Measurements from ENCODE around the gene MGLL. TPM values are rescaled to one million over a fixed set of nuclear protein-coding genes. Genes with fewer than 3 reads are reported as not detected.

Gene MGLL
- total RNA-seq, 1 experiment from 2014 or later = 12.6 TPM

GRCh38 chr3:127748754-127749327 lies 73.5 kb downstream of the MGLL start:
- H3K4me1 Mint-ChIP-seq (ENCODE audit: insufficient read depth, unreplicated experiment) = peaks cover 46% of the 10 kb centered on the region
- no TSS peak for BruUV-seq (replicated peaks)
- H3K4me3 Mint-ChIP-seq (ENCODE audit: unreplicated experiment) = no peak overlapping the region
- CTCF ChIA-PET = interaction anchor here (0.8 kb wide), 2 partner anchors 72 to 106 kb away, joined by 3 read pairs; no protein-coding TSS in a partner anchor
- TF ChIP-seq CTCF (IDR thresholded peaks at IDR 0.05; ENCODE audit: unreplicated experiment) = no peak
- intact Hi-C loops (cut with micrococcal nuclease) = loop anchor here (1.0 to 5.0 kb wide), 5 partner anchors 19 to 222 kb away; partner anchors contain the start of genes MGLL and TPRA1
- H3K27me3 Mint-ChIP-seq (ENCODE audit: insufficient read depth, unreplicated experiment) = no peaks in the 10 kb centered on the region
- no peaks in the 10 kb centered on the region for H3K36me3 Mint-ChIP-seq (ENCODE audit: insufficient read depth, unreplicated experiment)
- DNase-seq (ENCODE audit: unreplicated experiment) = no peak
- H3K9me3 Mint-ChIP-seq (ENCODE audit: unreplicated experiment) = no peaks in the 10 kb centered on the region
- POLR2A ChIA-PET = no interaction called here
- peak overlapping the region; percentile 73 for H3K27ac Mint-ChIP-seq (ENCODE audit: low read depth, unreplicated experiment)

- ChIA-PET CTCF (interaction anchor here (0.7 to 1.1 kb wide), 7 partner anchors 13 to 209 kb away, joined by 3 to 7 read pairs (median 3); no protein-coding TSS in a partner anchor), POLR2A (interaction anchor here (0.8 to 1.7 kb wide), 3 partner anchors 10 to 305 kb away, joined by 3 to 6 read pairs (median 3); no protein-coding TSS in a partner anchor)
- H3K9me3 Mint-ChIP-seq (ENCODE audit: unreplicated experiment) = no peaks in the 10 kb centered on the region
- no peaks in the 10 kb centered on the region for H3K36me3 Mint-ChIP-seq (ENCODE audit: insufficient read depth, unreplicated experiment)
- peak; percentile 78 for DNase-seq (ENCODE audit: unreplicated experiment)
- no peaks in the 10 kb centered on the region for H3K27me3 Mint-ChIP-seq (ENCODE audit: insufficient read depth, unreplicated experiment)
- no TSS peak for BruUV-seq (replicated peaks)
- TF ChIP-seq CTCF (IDR thresholded peaks at IDR 0.05; ENCODE audit: unreplicated experiment) = no peak
- H3K4me3 Mint-ChIP-seq (ENCODE audit: unreplicated experiment) = peak overlapping the region; percentile 11
- peak overlapping the region; percentile 49 for H3K27ac Mint-ChIP-seq (ENCODE audit: low read depth, unreplicated experiment)
- peaks cover 46% of the 10 kb centered on the region for H3K4me1 Mint-ChIP-seq (ENCODE audit: insufficient read depth, unreplicated experiment)
- intact Hi-C loops (cut with micrococcal nuclease) = loop anchor here (1.0 to 5.0 kb wide), 5 partner anchors 20 to 223 kb away; partner anchors contain the start of genes MGLL and TPRA1
Observed at GRCh38 chr3:127747751-127748521, 74.4 kb downstream of the MGLL start.

- BruUV-seq (replicated peaks) = no TSS peak
- POLR2A ChIA-PET = interaction anchor here (0.8 to 1.7 kb wide), 3 partner anchors 9 to 306 kb away, joined by 3 to 6 read pairs (median 3); no protein-coding TSS in a partner anchor
- intact Hi-C loops (cut with micrococcal nuclease) = loop anchor here (5.0 kb wide), 2 partner anchors 55 to 155 kb away; partner anchors contain the start of gene TPRA1
- no peak for DNase-seq (ENCODE audit: unreplicated experiment)
- Mint-ChIP-seq H3K4me1 (ENCODE audit: insufficient read depth, unreplicated experiment) (peaks cover 46% of the 10 kb centered on the region), H3K27me3 (ENCODE audit: insufficient read depth, unreplicated experiment) (no peaks in the 10 kb centered on the region), H3K9me3 (ENCODE audit: unreplicated experiment) (no peaks in the 10 kb centered on the region), H3K27ac (ENCODE audit: low read depth, unreplicated experiment) (peak overlapping the region; percentile 64), H3K4me3 (ENCODE audit: unreplicated experiment) (no peak overlapping the region), H3K36me3 (ENCODE audit: insufficient read depth, unreplicated experiment) (no peaks in the 10 kb centered on the region)
- TF ChIP-seq CTCF (IDR thresholded peaks at IDR 0.05; ENCODE audit: unreplicated experiment) = no peak
- CTCF ChIA-PET = interaction anchor here (0.6 to 1.1 kb wide), 8 partner anchors 12 to 313 kb away, joined by 3 to 7 read pairs (median 3); no protein-coding TSS in a partner anchor
Observed at GRCh38 chr3:127747066-127747465, 75.2 kb downstream of the MGLL start.

Measured in MCF 10A (cell line).